ENCODE data around the gene MLEC. TPM values are rescaled to one million over a fixed set of nuclear protein-coding genes. Genes with fewer than 3 reads are reported as not detected.
A peak's percentile ranks its signal among the peaks of the same experiment; 100 is the strongest.

MLEC gene
- total and polyA plus RNA-seq, 9 of the 15 experiments (the other 6 are each of a cell fraction or from before 2014, with no cell fraction given), result 18.5 to 108 (median 57.8) TPM

DNA sequence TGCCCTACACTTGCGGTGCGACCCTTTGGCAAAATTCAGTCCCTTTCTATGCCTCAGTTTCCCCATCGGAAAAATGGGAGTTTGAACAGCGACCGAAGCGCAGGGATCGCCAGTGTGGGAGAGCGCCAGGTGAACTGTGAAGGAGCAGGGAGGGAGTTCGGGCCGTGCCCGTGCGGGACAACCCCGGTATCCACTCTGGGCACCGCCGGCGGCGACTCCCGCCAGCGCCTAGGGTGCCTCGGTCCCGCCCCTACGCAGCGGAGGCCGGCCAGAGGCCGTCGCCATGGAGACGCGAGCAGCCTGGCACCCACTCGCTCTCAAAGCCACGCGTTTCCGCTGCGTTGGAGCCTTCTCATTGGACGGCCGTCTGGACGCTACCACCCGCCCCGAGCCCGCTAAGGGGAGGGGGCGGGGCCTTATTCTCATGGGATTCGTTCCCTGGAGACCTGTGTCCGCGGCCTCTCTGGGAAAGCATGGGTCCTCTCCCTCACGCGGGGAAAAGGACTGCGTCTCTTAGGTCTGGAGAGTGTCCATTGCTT, 729 bp upstream of the MLEC start (continued):
- TF ChIP-seq, protein P1, sequence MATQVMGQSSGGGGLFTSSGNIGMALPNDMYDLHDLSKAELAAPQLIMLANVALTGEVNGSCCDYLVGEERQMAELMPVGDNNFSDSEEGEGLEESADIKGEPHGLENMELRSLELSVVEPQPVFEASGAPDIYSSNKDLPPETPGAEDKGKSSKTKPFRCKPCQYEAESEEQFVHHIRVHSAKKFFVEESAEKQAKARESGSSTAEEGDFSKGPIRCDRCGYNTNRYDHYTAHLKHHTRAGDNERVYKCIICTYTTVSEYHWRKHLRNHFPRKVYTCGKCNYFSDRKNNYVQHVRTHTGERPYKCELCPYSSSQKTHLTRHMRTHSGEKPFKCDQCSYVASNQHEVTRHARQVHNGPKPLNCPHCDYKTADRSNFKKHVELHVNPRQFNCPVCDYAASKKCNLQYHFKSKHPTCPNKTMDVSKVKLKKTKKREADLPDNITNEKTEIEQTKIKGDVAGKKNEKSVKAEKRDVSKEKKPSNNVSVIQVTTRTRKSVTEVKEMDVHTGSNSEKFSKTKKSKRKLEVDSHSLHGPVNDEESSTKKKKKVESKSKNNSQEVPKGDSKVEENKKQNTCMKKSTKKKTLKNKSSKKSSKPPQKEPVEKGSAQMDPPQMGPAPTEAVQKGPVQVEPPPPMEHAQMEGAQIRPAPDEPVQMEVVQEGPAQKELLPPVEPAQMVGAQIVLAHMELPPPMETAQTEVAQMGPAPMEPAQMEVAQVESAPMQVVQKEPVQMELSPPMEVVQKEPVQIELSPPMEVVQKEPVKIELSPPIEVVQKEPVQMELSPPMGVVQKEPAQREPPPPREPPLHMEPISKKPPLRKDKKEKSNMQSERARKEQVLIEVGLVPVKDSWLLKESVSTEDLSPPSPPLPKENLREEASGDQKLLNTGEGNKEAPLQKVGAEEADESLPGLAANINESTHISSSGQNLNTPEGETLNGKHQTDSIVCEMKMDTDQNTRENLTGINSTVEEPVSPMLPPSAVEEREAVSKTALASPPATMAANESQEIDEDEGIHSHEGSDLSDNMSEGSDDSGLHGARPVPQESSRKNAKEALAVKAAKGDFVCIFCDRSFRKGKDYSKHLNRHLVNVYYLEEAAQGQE (IDR thresholded peaks at IDR 0.05; ENCODE audit: borderline replicate concordance), result no peak
- TF ChIP-seq, protein P1 (CRISPR knock-in tag; IDR thresholded peaks at IDR 0.05; ENCODE audit: low read depth), result no peak
- TF ChIP-seq, protein P2, sequence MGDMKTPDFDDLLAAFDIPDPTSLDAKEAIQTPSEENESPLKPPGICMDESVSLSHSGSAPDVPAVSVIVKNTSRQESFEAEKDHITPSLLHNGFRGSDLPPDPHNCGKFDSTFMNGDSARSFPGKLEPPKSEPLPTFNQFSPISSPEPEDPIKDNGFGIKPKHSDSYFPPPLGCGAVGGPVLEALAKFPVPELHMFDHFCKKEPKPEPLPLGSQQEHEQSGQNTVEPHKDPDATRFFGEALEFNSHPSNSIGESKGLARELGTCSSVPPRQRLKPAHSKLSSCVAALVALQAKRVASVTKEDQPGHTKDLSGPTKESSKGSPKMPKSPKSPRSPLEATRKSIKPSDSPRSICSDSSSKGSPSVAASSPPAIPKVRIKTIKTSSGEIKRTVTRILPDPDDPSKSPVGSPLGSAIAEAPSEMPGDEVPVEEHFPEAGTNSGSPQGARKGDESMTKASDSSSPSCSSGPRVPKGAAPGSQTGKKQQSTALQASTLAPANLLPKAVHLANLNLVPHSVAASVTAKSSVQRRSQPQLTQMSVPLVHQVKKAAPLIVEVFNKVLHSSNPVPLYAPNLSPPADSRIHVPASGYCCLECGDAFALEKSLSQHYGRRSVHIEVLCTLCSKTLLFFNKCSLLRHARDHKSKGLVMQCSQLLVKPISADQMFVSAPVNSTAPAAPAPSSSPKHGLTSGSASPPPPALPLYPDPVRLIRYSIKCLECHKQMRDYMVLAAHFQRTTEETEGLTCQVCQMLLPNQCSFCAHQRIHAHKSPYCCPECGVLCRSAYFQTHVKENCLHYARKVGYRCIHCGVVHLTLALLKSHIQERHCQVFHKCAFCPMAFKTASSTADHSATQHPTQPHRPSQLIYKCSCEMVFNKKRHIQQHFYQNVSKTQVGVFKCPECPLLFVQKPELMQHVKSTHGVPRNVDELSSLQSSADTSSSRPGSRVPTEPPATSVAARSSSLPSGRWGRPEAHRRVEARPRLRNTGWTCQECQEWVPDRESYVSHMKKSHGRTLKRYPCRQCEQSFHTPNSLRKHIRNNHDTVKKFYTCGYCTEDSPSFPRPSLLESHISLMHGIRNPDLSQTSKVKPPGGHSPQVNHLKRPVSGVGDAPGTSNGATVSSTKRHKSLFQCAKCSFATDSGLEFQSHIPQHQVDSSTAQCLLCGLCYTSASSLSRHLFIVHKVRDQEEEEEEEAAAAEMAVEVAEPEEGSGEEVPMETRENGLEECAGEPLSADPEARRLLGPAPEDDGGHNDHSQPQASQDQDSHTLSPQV (IDR thresholded peaks at IDR 0.05), result no peak
- TF ChIP-seq HMGN3 (IDR thresholded peaks at IDR 0.05; ENCODE audit: borderline replicate concordance, extremely low read depth, insufficient read length, low read depth, low read length) (peak; percentile 67), ZNF24 (IDR thresholded peaks at IDR 0.05) (0 out of 2 replicates have a peak, but pooled peaks have one; percentile 30), GTF2F1 (IDR thresholded peaks at IDR 0.05; ENCODE audit: low read depth, low read length) (no peak), SREBF1 (IDR thresholded peaks at IDR 0.05; ENCODE audit: borderline replicate concordance, low read depth, low read length) (no peak), RBBP5 (IDR thresholded peaks at IDR 0.05; ENCODE audit: borderline replicate concordance, insufficient read depth, low read length, poor library complexity, severe bottlenecking) (no peak), ZFX (CRISPR knock-in tag; IDR thresholded peaks at IDR 0.05) (peak; percentile 43), RFX1 (IDR thresholded peaks at IDR 0.05) (peak; percentile 97), EWSR1 (IDR thresholded peaks at IDR 0.05; ENCODE audit: borderline replicate concordance, low read depth, partially characterized antibody) (no peak), PCBP1 (IDR thresholded peaks at IDR 0.05; ENCODE audit: low read depth, low read length, poor library complexity, severe bottlenecking) (no peak), HNRNPL (IDR thresholded peaks at IDR 0.05; ENCODE audit: low read depth, low read length) (peak; percentile 70; the same call in 1 of the 2 replicates)
- TF ChIP-seq, protein P3, sequence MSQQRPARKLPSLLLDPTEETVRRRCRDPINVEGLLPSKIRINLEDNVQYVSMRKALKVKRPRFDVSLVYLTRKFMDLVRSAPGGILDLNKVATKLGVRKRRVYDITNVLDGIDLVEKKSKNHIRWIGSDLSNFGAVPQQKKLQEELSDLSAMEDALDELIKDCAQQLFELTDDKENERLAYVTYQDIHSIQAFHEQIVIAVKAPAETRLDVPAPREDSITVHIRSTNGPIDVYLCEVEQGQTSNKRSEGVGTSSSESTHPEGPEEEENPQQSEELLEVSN (IDR thresholded peaks at IDR 0.05; ENCODE audit: borderline replicate concordance in 1 of 2, extremely low read depth in 1 of 2, insufficient read depth in 1 of 2, insufficient read length in 1 of 2, low read depth in 1 of 2, low read length in 1 of 2, poor library complexity in 1 of 2, severe bottlenecking in 1 of 2), result peak; percentile 57 to 65
